ENCODE measurements around the gene GALNT16.

GRCh38 chr14:69261761-69262331, 1.9 kb downstream of the GALNT16 start:
- TF ChIP-seq CTCF (IDR thresholded peaks at IDR 0.05; ENCODE audit: insufficient read depth, low read length) (no peak), POLR2AphosphoS5 (IDR thresholded peaks at IDR 0.05; ENCODE audit: low read depth) (no peak), GABPA (IDR thresholded peaks at IDR 0.05; ENCODE audit: low read depth) (no peak)
